CD14-positive monocyte (primary cell): ENCODE results near the gene OAS2. TPM values are rescaled to one million over a fixed set of nuclear protein-coding genes. Genes with fewer than 3 reads are reported as not detected.

Source experiments
- DNase-seq, 3 donors: peaks; one replicate each; pipeline ENCODE4 v3.0.0-alpha.2; 2011 to 2022
- H2AFZ ChIP-seq: 2 replicates; pipeline ENCODE4 v1.6.0; 2012; ENCODE audit warnings: mild to moderate bottlenecking, low read depth, low read length, inconsistent platforms; ENCODE audit not compliant: insufficient read depth, poor library complexity, severe bottlenecking
- H3K27ac ChIP-seq, 2 donors: 1 replicate in 1 of 2; 2 replicates in 1 of 2; pipeline ENCODE4 v1.5.1; 2012 to 2013; ENCODE audit warnings: low read length in 2 of 2, control low read depth in 1 of 2, inconsistent platforms in 1 of 2, low read depth in 1 of 2, mild to moderate bottlenecking in 1 of 2
- H3K27me3 ChIP-seq, 2 donors: one replicate each; pipeline versions ENCODE4 v1.6.0 to v1.6.1; 2011 to 2013; ENCODE audit warnings: low read length in 2 of 2; ENCODE audit not compliant: control insufficient read depth in 2 of 2, insufficient read depth in 2 of 2
- H3K36me3 ChIP-seq, 2 donors: replicated peaks in 1 of 2; 1 replicate in 1 of 2; 2 replicates in 1 of 2; pipeline versions ENCODE4 v1.5.1 to v1.6.1; 2012 to 2013; ENCODE audit warnings: low read length in 2 of 2, control low read depth in 1 of 2, inconsistent platforms in 1 of 2, mild to moderate bottlenecking in 1 of 2; ENCODE audit not compliant: insufficient read depth in 2 of 2, control insufficient read depth in 1 of 2
- H3K4me1 ChIP-seq, 2 donors: 1 replicate in 1 of 2; 2 replicates in 1 of 2; pipeline versions ENCODE4 v1.5.1 to v1.6.1; 2012 to 2013; ENCODE audit warnings: low read length in 2 of 2, control low read depth in 1 of 2, inconsistent platforms in 1 of 2, mild to moderate bottlenecking in 1 of 2, moderate library complexity in 1 of 2; ENCODE audit not compliant: insufficient read depth in 2 of 2, control insufficient read depth in 1 of 2
- H3K4me2 ChIP-seq: replicated peaks from 2 replicates; pipeline ENCODE3; 2012; ENCODE audit warnings: low read length, moderate library complexity, mild to moderate bottlenecking; ENCODE audit not compliant: poor library complexity, severe bottlenecking; ENCODE audit errors: extremely low read depth
- H3K4me3 ChIP-seq, 3 experiments: fragments of 200-600 bp in 1 of 3; sonication (generic) in 1 of 3; replicated peaks in 1 of 3; 1 replicate in 2 of 3; 2 replicates in 1 of 3; pipeline ENCODE4 v1.5.1; 2011 to 2013; ENCODE audit warnings: low read length in 3 of 3, mild to moderate bottlenecking in 3 of 3, control low read depth in 2 of 3, low read depth in 2 of 3, inconsistent platforms in 1 of 3, moderate library complexity in 1 of 3
- H3K79me2 ChIP-seq: 2 replicates; pipeline ENCODE4 v1.6.0; 2012; ENCODE audit warnings: mild to moderate bottlenecking, control low read depth, inconsistent platforms, low read length, moderate library complexity; ENCODE audit not compliant: insufficient read depth
- H3K9ac ChIP-seq: 2 replicates; pipeline ENCODE4 v1.6.0; 2017; ENCODE audit warnings: low read length, mild to moderate bottlenecking; ENCODE audit not compliant: insufficient read depth, poor library complexity, severe bottlenecking
- H3K9me3 ChIP-seq, 2 donors: replicated peaks in 1 of 2; 1 replicate in 1 of 2; 2 replicates in 1 of 2; pipeline versions ENCODE4 v1.5.1 to v1.6.1; 2012 to 2013; ENCODE audit warnings: low read length in 2 of 2, control low read depth in 1 of 2; ENCODE audit not compliant: control insufficient read depth in 1 of 2, insufficient read depth in 1 of 2
- H4K20me1 ChIP-seq: 2 replicates; pipeline ENCODE4 v1.6.0; 2012; ENCODE audit warnings: mild to moderate bottlenecking, low read length, control low read depth, moderate library complexity; ENCODE audit not compliant: insufficient read depth
- H3K27ac Mint-ChIP-seq, 7 donors: one replicate each; pipeline ENCODE4 v1.8.0; 2020; ENCODE audit warnings: mild to moderate bottlenecking in 7 of 7, mixed read lengths in 7 of 7, moderate library complexity in 6 of 7, inconsistent platforms in 2 of 7
- H3K27me3 Mint-ChIP-seq, 3 donors: one replicate each; pipeline ENCODE4 v1.8.0; 2021 to 2022; ENCODE audit warnings: low read depth in 3 of 3, mild to moderate bottlenecking in 3 of 3, mixed read lengths in 3 of 3, moderate library complexity in 3 of 3, inconsistent platforms in 1 of 3
- H3K36me3 Mint-ChIP-seq, 2 donors: one replicate each; pipeline ENCODE4 v1.8.0; 2020; ENCODE audit warnings: mixed read lengths in 2 of 2, inconsistent platforms in 1 of 2, mild to moderate bottlenecking in 1 of 2
- H3K4me1 Mint-ChIP-seq: one replicate; pipeline ENCODE4 v1.8.0; 2020; ENCODE audit warnings: mild to moderate bottlenecking, mixed read lengths
- H3K4me3 Mint-ChIP-seq, 2 donors: one replicate each; pipeline ENCODE4 v1.8.0; 2020; ENCODE audit warnings: mild to moderate bottlenecking in 2 of 2, mixed read lengths in 2 of 2, moderate library complexity in 1 of 2
- H3K9me3 Mint-ChIP-seq, 7 donors: one replicate each; pipeline ENCODE4 v1.8.0; 2020 to 2022; ENCODE audit warnings: mixed read lengths in 7 of 7, mild to moderate bottlenecking in 6 of 7, moderate library complexity in 6 of 7, inconsistent platforms in 2 of 7
- CTCF ChIP-seq: fragments of 200-600 bp; IDR thresholded peaks from one replicate; pipeline ENCODE4 v1.8.0; 2022; ENCODE audit warnings: antibody characterized with exemption, mild to moderate bottlenecking
- WGBS: methylation state at CpG from one replicate; pipeline ENCODE4 v1.1.5; 2013; ENCODE audit warnings: missing lambda C conversion rate; ENCODE audit not compliant: insufficient coverage; 5-methylcytosine and 5-hydroxymethylcytosine counted together
- intact Hi-C, 2 donors: fragments of 100-400 bp; cut with micrococcal nuclease; formaldehyde crosslinking; loops; one replicate each; pipeline versions ENCODE4 v1.15.0 to v1.15.1; 2023
- polyA plus RNA-seq, 3 donors: library from polyadenylated mRNA; depleted of rRNA in 1 of 3; unstranded in 2 of 3; stranded (reverse) in 1 of 3; fragments of 300-500 nt in 2 of 3; fragments of >200 nt in 1 of 3; fragmentation: Illumina TruSeq in 2 of 3; gene quantifications; 1 replicate in 2 of 3; 2 replicates in 1 of 3; pipeline ENCODE4 v1.2.3, GENCODE V29; 2012 to 2021

OAS2 gene
- polyA plus RNA-seq, 3 donors: 27.7 to 55.9 (median 40.1) TPM

DNA sequence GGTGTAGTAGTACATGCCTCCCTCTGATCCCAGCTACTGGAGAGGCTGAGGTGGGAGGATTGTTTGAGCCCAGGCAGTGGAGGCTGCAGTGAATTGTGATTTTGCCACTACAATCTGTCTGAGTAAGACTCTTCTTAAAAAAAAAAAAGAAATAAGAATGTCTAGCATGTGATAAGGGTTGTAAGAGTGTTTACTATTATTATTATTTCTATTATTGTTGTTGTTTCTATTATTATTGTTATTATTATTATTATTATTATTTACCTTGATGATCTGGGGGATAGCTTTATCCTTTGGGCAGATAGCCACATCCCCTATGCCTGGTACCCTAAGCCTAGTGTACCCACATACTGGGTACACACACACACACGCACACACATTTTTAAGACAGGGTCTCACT lies 35.7 kb upstream of the OAS2 start:
- Mint-ChIP-seq H3K27ac (no peak overlapping the region), H3K4me3 (no peak overlapping the region), H3K4me1 (peaks cover 22% of the 10 kb centered on the region), H3K27me3 (peaks cover 0 to 1% (median 0%) of the 10 kb centered on the region in 3 donors), H3K9me3 (peaks cover 0 to 3% (median 0%) of the 10 kb centered on the region in 7 donors), H3K36me3 (peaks cover 41 to 56% of the 10 kb centered on the region in 2 donors)
- Histone ChIP-seq H2AFZ (no peak overlapping the region), H3K4me1 (peaks cover 22 to 24% of the 10 kb centered on the region in 2 donors), H3K9ac (no peak overlapping the region), H4K20me1 (peaks cover 38% of the 10 kb centered on the region), H3K4me3 (no peak overlapping the region), H3K79me2 (peaks cover 4% of the 10 kb centered on the region), H3K27me3 (no peaks in the 10 kb centered on the region), H3K36me3 (peaks cover 47 to 62% of the 10 kb centered on the region in 2 donors), H3K9me3 (no peaks in the 10 kb centered on the region), H3K27ac (no peak overlapping the region), H3K4me2 (no peak overlapping the region)
- TF ChIP-seq CTCF: no peak
- intact Hi-C loops: no loop called here
- WGBS: 100% methylated on average over 1 of the region's 1 CpG
- no peak for DNase-seq

GRCh38 chr12:112944024-112944690 lies 34.2 kb upstream of the OAS2 start:
- H3K4me1 ChIP-seq: peaks cover 13 to 15% of the 10 kb centered on the region in 2 donors
- H3K27me3 ChIP-seq: no peaks in the 10 kb centered on the region
- no peak for DNase-seq
- Mint-ChIP-seq H3K27me3 (peaks cover 0 to 3% (median 1%) of the 10 kb centered on the region in 3 donors), H3K4me3 (no peak overlapping the region), H3K36me3 (peaks cover 55 to 72% of the 10 kb centered on the region in 2 donors), H3K9me3 (peaks cover 0 to 3% (median 0%) of the 10 kb centered on the region in 7 donors), H3K27ac (no peak overlapping the region), H3K4me1 (peaks cover 12% of the 10 kb centered on the region)
- 96% methylated on average over 12 of the region's 15 CpGs for WGBS
- H3K9ac ChIP-seq: no peak overlapping the region
- no peak overlapping the region for H2AFZ ChIP-seq
- intact Hi-C loops: no loop called here
- peaks cover 61 to 77% of the 10 kb centered on the region in 2 donors for H3K36me3 ChIP-seq
- H3K4me2 ChIP-seq: no peak overlapping the region
- peaks cover 44% of the 10 kb centered on the region for H4K20me1 ChIP-seq
- no peaks in the 10 kb centered on the region for H3K9me3 ChIP-seq
- TF ChIP-seq CTCF: no peak
- no peak overlapping the region for H3K27ac ChIP-seq
- H3K79me2 ChIP-seq: peaks cover 4% of the 10 kb centered on the region
- no peak overlapping the region for H3K4me3 ChIP-seq
